HS-5 (cell line): ENCODE results near the gene TMEM38B.
"Not testable (repeated sequence)": the region's sequence is repeated elsewhere in the genome, so short reads cannot be mapped to it uniquely, and the experiment has no call there.

Experiments
- DNase-seq: peaks from one replicate; pipeline ENCODE4 v3.0.0-alpha.2; 2012; ENCODE audit warnings: low read depth

Gene TMEM38B

GRCh38 chr9:105681724-105682123 lies 12.6 kb upstream of the TMEM38B start:
- DNase-seq: peak; percentile 47

DNA sequence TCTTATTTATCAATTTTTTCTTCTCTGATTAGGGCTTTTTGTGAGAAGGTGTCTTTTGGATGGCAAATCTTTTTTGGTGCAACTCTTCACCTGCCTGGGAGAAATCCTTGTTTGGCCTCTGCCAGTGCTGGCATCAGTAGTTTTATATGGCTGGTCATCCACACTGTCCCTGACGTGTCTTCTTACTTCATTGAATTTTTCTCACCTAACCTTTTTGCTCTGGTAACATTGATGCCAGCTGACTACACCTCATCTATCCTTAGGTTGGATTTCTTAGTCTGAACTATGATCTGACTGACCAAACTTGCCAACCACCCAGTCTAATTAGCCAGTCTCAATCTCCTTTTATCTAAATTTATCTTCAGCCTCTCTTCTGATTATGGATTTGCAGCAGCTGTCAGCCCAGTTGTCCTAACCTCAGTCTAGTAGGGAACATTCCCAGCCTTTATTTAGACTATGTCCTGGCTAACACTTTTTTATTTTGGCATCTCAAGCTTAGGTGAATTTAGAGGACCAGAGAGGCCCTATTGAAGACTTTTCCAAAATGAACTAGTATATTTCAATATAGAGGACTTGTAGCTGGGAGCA lies 10.6 kb upstream of the TMEM38B start:
- no peak for DNase-seq

GRCh38 chr9:105686936-105687335 lies 7.4 kb upstream of the TMEM38B start:
- DNase-seq: no peak

- DNase-seq: no peak
These were observed 3.6 kb upstream of the TMEM38B start for GRCh38 chr9:105690742-105691141.

- no peak for DNase-seq
These were observed 729 bp upstream of the TMEM38B start for GRCh38 chr9:105693435-105694189.

DNA sequence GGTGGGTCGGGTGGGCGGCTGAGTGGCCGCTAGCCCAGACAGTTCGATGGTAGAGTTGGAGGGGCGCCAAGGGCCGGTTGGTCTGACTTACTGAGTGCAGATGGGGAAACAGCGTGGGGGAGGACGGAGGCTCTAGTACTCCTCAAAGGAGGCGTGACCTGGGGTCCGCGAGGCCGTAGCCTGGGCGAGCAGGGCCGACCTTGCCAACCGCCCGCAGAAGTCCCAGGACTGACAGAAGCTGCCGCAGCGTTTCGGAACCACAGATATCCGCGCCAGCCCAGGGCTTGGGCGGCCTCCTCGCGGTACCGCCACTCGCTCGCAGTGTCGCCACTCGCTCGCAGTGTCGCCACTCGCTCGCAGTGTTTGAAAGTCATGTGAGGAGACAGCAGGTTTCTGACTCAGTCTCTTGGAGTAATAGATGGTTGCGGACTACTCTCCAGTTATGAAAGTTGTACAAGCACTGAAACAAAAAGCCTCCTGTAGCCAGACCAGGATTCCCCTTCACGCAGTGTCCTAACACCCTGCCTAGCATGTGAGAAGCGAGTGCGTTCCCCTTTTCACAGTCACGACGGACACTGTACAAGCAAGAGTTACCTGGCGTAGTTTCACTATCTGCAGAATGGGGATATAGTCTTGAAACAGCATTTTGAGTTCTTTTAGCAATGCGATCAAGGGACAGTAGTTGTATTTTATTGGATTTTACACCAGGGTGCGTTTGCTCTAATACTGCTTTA lies 674 bp downstream of the TMEM38B start:
- DNase-seq: peak; percentile 29

DNA sequence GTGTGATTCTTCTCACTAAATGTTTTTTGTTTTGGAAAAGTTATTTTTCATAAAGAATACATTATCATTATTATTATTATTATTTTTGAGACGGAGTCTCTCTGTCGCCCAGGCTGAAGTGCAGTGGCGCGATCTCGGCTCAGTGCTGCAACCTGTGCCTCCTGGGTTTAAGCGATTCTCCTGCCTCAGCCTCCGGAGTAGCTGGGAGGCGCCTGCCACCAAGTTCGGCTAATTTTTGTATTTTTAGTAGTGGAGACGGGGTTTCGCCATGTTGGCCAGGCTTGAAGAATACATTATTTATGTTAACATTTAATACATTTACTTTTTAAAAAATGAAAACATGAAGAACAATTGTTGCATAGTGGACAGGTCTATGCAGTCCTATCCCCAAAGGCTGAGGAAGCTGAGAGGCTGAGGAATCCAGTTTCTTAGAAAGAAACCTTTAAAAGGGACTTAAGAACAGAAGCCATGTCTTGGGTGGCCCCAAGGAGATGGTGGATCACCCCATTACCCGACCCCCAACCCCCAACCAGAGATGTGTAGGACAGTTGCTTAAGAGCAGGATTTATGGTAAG lies 2.0 kb downstream of the TMEM38B start:
- DNase-seq: no peak

GRCh38 chr9:105697871-105698270 lies 3.5 kb downstream of the TMEM38B start:
- no peak for DNase-seq

GRCh38 chr9:105698348-105698870 lies 4.1 kb downstream of the TMEM38B start:
- no peak for DNase-seq

- DNase-seq: no peak
These were observed 6.3 kb downstream of the TMEM38B start for GRCh38 chr9:105700668-105701067.

DNA sequence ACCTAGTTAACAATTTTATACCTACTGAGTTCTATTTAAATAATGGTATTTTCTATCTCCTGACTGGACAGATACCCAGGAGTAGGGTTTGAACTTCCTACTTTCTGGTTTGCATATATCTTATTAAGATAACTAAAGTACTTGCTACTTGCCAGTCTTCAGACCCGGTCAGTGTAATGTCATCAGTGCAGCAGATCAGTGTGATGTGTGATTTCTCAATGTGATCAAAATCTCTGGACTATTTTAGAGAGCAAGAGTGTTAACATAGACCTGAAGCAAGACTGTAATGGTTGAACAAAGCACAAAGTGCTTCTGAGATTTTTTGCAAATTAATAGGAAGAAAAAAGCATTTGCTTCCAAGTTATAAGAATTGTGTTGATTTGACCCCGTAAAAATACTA lies 6.8 kb downstream of the TMEM38B start:
- no peak for DNase-seq

DNA sequence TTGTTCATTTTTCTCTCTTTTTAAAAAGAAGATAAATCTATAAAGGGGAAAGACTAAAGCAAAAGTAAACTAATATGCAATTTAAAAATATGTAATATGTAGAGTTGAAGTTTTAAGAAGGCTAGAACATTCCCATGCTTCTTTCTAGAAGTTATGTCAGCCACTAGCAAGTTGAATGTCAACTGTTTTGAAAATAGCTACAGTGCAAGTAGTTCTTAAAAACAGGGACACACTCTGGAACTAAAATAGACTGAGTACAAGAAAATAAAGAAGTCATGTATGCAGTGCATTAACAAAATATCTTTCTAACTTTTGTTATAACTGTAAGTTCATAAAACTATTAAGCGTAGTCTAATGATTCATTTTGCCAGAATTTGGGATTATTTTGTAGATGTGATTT lies 7.9 kb downstream of the TMEM38B start:
- DNase-seq: no peak

DNA sequence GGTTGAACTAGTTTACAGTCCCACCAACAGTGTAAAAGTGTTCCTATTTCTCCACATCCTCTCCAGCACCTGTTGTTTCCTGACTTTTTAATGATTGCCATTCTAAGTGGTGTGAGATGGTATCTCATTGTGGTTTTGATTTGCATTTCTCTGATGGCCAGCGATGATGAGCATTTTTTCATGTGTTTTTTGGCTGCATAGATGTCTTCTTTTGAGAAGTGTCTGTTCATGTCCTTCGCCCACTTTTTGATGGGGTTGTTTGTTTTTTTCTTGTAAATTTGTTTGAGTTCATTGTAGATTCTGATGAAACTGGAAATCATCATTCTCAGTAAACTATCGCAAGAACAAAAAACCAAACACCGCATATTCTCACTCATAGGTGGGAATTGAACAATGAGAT lies 9.3 kb downstream of the TMEM38B start:
- DNase-seq: not testable (repeated sequence)

- DNase-seq: no peak
These were observed 11.8 kb downstream of the TMEM38B start for GRCh38 chr9:105706156-105706555.

- no peak for DNase-seq
These were observed 14.1 kb downstream of the TMEM38B start for GRCh38 chr9:105708405-105708804.

DNA sequence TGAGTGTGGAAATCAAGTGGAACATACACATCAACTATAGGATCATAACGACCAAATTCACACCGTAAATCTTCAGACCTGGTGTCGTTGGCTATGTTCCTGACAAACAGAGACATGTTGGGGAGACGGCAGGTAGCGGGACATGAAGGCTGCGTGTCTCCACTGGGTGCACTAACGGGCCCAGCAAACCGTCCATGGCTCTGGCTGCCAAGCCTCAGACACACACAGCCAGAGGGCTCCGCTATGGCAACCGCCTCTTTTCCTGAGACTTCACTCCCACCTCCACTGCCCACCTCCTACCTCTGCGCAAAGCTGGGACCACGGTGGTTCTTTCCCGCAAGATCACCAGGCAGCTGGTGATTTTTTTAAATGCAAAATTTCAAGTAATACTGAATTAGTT lies 16.3 kb downstream of the TMEM38B start:
- DNase-seq: no peak

- no peak for DNase-seq
These were observed 17.5 kb downstream of the TMEM38B start for GRCh38 chr9:105711867-105712266.

DNA sequence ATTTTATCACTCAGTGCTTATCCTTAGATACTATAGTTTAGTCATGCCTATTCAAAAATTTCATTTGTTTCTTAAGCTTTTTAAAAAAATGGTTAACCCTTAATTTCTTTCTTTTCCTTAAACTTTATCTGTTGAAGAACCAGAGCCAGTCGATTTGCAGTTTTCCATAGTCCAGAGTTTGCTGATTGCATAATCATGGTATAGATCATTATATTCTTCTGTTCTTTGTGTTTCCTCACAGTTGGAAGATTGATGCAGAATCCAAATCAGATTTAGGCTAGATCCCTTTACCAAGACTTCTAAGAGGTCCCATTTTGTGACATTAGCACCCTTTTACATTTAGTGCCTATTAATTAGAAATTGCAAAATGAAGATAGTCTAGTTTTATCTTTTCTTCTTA lies 18.0 kb downstream of the TMEM38B start:
- no peak for DNase-seq

DNA sequence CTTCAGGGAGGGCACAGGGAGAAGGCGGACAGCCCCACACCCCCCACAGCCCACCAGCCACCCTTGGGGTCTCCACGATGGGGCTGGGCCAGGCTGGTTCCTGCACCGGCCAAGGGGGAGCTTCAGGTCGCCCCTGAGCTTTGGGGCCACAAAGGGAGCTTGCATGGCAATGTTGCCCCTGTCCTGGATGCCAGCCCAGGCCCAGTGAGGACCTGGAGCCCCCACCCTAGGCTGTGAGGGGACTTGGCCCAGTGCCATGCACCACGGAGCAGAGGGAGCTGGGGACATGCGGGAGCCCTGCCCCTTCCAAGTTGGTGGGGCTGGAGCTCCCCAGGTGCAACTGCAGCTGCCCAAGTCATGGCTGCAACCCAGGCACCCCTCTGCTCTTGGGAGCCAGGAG lies 18.4 kb downstream of the TMEM38B start:
- DNase-seq: no peak

DNA sequence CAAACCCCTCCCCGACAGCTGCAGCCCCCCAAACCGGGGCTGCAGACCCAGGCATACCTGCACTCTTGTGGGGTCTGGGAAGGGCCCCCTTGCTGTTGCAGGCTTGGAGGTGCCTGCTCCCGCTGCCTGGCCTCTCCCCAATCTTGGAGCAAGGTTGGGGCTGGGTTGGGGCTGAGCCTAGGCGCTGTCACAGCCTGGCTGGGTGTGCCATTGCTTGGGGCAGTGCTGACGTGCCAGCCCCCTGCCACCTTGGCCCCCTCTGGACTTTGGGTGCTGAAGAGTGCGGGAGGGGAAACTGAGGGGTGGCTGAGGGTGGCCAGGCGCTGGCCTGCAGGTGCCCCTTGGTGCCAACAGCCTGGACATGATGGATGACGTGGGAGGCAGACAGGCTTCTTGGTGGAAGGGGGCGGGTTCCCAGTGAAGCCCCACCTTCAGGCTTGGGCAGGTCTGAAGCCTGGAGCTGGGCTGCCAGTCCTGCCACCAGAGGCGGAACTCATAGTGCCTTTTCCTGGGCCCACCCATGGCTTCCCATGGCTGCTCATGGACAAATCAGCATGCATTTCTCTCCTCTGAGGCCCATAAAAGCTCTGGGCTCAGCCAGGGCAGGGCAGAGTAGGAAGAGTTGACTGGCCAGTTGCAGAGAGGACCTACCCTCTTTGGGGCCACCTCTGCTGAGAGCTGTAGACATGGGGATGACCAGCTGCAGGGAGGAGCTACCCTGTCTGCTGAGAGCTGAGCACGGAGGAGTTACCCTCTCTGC lies 19.1 kb downstream of the TMEM38B start:
- DNase-seq: no peak

- DNase-seq: no peak
These were observed 19.6 kb downstream of the TMEM38B start for GRCh38 chr9:105714020-105714331.

DNA sequence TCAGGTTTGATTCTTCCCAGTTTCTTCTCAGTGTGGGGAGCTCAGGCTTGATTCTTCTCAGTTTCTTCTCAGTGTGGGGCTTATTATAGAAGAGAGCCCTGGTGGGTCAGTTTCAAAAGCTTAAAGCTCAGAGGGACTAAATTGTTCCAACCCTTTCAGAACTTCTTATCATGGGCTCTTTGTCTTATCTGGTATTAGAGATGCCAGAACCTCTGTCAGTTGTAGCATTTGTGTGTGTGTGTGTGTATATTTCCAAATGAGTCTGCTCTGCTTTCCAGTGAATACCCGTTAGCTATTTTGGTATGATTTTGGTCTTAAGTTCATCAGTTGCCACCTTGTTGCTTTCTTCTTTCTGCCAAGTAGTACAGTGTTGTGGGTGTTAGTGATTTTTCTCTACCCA lies 21.8 kb downstream of the TMEM38B start:
- DNase-seq: no peak
